Breast epithelium (tissue), 3 donors: ENCODE results near the gene LAMTOR2.

ENCODE experiments used
- POLR2A ChIP-seq: fragments of 450-650 bp; IDR thresholded peaks from one replicate; pipeline ENCODE4 v1.6.1; 2016; ENCODE audit warnings: antibody characterized with exemption, mild to moderate bottlenecking, moderate library complexity
- POLR2AphosphoS5 ChIP-seq, 3 donors: sonication (generic); formaldehyde crosslinking; IDR thresholded peaks; one replicate each; pipeline ENCODE4 v1.6.1; 2017; ENCODE audit warnings: antibody characterized with exemption in 3 of 3
- TF ChIP-seq, protein P1 (sequence below), 3 donors: fragments of 450-650 bp; IDR thresholded peaks; one replicate each; pipeline ENCODE4 v1.5.1; 2016 to 2017; ENCODE audit warnings: antibody characterized with exemption in 3 of 3, mild to moderate bottlenecking in 3 of 3, moderate library complexity in 3 of 3

DNA sequence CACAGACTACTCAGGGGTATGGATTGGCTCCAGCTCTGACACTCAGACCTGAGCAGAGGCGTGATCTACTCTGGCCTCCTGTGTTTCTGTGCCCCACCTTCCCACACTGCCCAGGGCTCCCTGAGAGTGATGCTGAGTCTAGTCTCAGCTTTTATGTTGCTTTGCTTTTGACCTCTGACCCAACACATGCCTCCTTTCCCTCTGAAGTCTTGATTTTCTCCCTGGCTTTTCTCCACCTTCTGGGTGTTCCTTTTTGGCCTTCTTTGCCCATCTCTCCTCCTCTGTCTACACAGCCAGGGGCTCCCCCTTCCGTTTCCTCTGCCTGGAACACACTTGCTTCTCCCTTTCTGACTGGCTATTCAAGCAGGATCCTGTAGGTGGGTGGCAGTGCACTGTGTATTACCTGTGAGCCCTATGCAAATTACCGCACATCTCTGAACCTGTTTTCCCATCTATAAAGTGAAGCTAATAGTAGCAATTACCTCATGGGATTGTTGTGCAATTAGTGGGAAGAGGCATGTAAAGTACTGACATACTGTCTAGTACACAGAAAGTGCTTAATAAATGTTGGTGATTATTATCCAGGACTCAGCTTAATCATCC is 41.4 kb downstream of the LAMTOR2 start:
- TF ChIP-seq, protein P1, sequence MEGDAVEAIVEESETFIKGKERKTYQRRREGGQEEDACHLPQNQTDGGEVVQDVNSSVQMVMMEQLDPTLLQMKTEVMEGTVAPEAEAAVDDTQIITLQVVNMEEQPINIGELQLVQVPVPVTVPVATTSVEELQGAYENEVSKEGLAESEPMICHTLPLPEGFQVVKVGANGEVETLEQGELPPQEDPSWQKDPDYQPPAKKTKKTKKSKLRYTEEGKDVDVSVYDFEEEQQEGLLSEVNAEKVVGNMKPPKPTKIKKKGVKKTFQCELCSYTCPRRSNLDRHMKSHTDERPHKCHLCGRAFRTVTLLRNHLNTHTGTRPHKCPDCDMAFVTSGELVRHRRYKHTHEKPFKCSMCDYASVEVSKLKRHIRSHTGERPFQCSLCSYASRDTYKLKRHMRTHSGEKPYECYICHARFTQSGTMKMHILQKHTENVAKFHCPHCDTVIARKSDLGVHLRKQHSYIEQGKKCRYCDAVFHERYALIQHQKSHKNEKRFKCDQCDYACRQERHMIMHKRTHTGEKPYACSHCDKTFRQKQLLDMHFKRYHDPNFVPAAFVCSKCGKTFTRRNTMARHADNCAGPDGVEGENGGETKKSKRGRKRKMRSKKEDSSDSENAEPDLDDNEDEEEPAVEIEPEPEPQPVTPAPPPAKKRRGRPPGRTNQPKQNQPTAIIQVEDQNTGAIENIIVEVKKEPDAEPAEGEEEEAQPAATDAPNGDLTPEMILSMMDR (IDR thresholded peaks at IDR 0.05), result no peak
- TF ChIP-seq POLR2A (no peak), POLR2AphosphoS5 (IDR thresholded peaks at IDR 0.05) (no peak)
